Measurements from ENCODE around the gene SPATA3.

Gene SPATA3

DNA sequence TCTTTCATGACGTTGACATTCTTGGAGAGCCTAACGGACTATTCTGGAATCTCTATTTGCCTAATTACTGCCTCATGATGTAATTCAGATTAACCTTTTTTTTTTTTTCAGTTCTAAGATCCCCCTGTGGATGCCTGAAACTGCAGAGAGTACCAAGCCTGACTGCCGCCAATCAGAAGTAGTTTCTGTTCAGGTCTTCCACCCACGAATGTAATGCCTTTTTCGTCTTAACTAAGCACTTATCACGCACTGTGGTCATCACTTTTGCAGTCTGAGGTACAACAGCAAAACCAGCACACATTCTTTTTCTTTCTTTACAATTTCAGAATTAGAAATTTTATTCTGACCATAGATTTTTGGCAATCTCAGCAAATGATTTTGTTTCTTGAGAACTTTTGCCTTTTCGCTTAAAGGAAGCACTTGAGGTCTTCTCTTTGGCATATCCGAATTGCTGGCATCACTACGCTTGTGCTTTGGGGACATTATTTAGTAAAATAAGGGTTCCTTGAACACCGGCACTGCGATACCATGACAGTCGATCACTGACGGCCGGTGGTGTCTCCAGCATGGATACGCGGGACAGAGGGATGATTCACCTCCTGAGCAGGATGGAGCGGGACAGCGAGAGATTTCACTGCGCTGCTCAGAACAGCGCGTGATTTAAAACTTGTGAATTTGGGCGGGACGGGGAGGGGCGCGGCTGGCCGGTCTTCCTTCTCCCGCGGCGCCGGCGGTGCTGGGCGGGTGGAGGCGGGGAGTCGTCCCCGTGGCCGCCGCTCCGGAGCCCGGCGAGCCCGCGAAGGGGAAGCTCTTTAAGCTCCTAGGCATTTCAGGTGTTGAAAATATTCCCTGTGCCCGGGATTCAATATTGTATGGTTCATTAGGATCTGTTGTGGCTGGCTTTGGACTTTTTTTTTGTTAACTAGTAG, 38.8 kb upstream of the SPATA3 start:
- Mint-ChIP-seq H3K4me3 (peak overlapping the region; percentile 77 to 84 (median 80)), H3K4me1 (peaks cover 10% of the 10 kb centered on the region), H3K36me3 (ENCODE audit: low read depth) (no peaks in the 10 kb centered on the region), H3K27me3 (ENCODE audit: low read depth) (peaks cover 55% of the 10 kb centered on the region), H3K9me3 (no peaks in the 10 kb centered on the region), H3K27ac (no peak overlapping the region)
- no peak for TF ChIP-seq CTCF (IDR thresholded peaks at IDR 0.05; ENCODE audit: unreplicated experiment in 3 of 3)

DNA sequence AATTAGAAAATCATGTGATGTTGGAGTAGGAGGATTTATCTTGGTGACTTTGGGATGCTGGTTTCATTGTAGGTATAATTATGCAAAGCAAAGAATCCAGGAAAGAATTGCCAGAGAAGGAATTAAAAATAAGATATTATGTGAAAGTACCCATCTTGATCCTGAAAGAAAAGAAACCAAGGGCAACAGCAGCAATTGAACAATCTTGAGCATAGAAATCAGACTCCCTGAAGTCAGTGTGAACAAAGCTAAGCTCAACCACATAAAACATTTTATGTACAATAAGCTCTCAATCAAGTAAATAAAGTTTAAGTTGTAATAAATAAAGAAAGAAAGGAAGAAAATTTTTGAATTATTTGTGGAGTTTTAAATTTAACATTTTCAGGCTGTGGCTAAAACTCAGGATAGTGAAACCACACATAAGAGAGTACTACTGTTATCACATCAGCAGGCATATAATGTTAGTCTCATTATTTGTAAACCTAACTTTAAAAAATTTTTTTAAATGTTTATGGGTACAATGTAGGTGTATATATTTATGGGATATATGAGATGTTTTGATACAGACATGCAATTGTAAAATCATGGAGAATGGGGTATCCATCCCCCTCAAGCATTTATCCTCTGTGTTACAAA, 38.0 kb upstream of the SPATA3 start:
- Mint-ChIP-seq H3K36me3 (ENCODE audit: low read depth) (no peaks in the 10 kb centered on the region), H3K9me3 (no peaks in the 10 kb centered on the region), H3K27me3 (ENCODE audit: low read depth) (peaks cover 54% of the 10 kb centered on the region), H3K4me3 (peak overlapping the region; percentile 67 to 79 (median 77)), H3K4me1 (peaks cover 10% of the 10 kb centered on the region), H3K27ac (no peak overlapping the region)
- no peak for TF ChIP-seq CTCF (IDR thresholded peaks at IDR 0.05; ENCODE audit: unreplicated experiment in 3 of 3)

- no peaks in the 10 kb centered on the region for H3K36me3 Mint-ChIP-seq (ENCODE audit: low read depth)
- peaks cover 49% of the 10 kb centered on the region for H3K27me3 Mint-ChIP-seq (ENCODE audit: low read depth)
- no peaks in the 10 kb centered on the region for H3K9me3 Mint-ChIP-seq
- no peak for TF ChIP-seq CTCF (IDR thresholded peaks at IDR 0.05; ENCODE audit: unreplicated experiment in 3 of 3)
- H3K4me1 Mint-ChIP-seq: peaks cover 10% of the 10 kb centered on the region
- peak overlapping the region in 2 of 3 experiments; percentile 41 to 67 for H3K4me3 Mint-ChIP-seq
- no peak overlapping the region for H3K27ac Mint-ChIP-seq
Measured at GRCh38 chr2:230958820-230959756, 36.8 kb upstream of the SPATA3 start.

GRCh38 chr2:230960026-230960425, 35.9 kb upstream of the SPATA3 start:
- Mint-ChIP-seq H3K4me3 (no peak overlapping the region), H3K27ac (no peak overlapping the region), H3K9me3 (no peaks in the 10 kb centered on the region), H3K36me3 (ENCODE audit: low read depth) (no peaks in the 10 kb centered on the region), H3K27me3 (ENCODE audit: low read depth) (peaks cover 49% of the 10 kb centered on the region), H3K4me1 (peaks cover 10% of the 10 kb centered on the region)
- TF ChIP-seq CTCF (IDR thresholded peaks at IDR 0.05; ENCODE audit: unreplicated experiment in 3 of 3): no peak

- H3K27ac Mint-ChIP-seq: no peak overlapping the region
- H3K9me3 Mint-ChIP-seq: no peaks in the 10 kb centered on the region
- H3K27me3 Mint-ChIP-seq (ENCODE audit: low read depth): peaks cover 41% of the 10 kb centered on the region
- no peak for TF ChIP-seq CTCF (IDR thresholded peaks at IDR 0.05; ENCODE audit: unreplicated experiment in 3 of 3)
- H3K36me3 Mint-ChIP-seq (ENCODE audit: low read depth): no peaks in the 10 kb centered on the region
- no peak overlapping the region for H3K4me3 Mint-ChIP-seq
- peaks cover 10% of the 10 kb centered on the region for H3K4me1 Mint-ChIP-seq
Measured at GRCh38 chr2:230961091-230961491, 34.8 kb upstream of the SPATA3 start.
